SK-N-SH (cell line): ENCODE data around the gene GPR82.
"Not testable (repeated sequence)": the region's sequence is repeated elsewhere in the genome, so short reads cannot be mapped to it uniquely, and the experiment has no call there.

Experiments used
- EP300 ChIP-seq, 2 experiments: IDR thresholded peaks; 2 replicates each; pipeline versions ENCODE4 v1.4.0 to v1.6.1; 2012; ENCODE audit warnings: borderline replicate concordance in 1 of 2, low read depth in 1 of 2, low read length in 1 of 2
- NRF1 ChIP-seq: IDR thresholded peaks from 2 replicates; pipeline ENCODE4 v1.6.1; 2012; ENCODE audit warnings: low read depth, mild to moderate bottlenecking, low read length
- POLR2AphosphoS5 ChIP-seq: IDR thresholded peaks from 2 replicates; pipeline ENCODE4 v1.6.1; 2012; ENCODE audit warnings: low read depth, low read length
- RXRA ChIP-seq: IDR thresholded peaks from 2 replicates; pipeline ENCODE4 v1.4.0; 2012; ENCODE audit warnings: low read depth, mild to moderate bottlenecking, borderline replicate concordance
- TCF12 ChIP-seq: IDR thresholded peaks from 2 replicates; pipeline ENCODE4 v1.4.0; 2012
- TEAD4 ChIP-seq: IDR thresholded peaks from 2 replicates; pipeline ENCODE4 v1.4.0; 2012; ENCODE audit warnings: mild to moderate bottlenecking, borderline replicate concordance; ENCODE audit not compliant: insufficient read depth
- TF ChIP-seq, protein P1 (sequence below): fragments of 200-600 bp; sonication (generic); IDR thresholded peaks from 2 replicates; pipeline ENCODE4 v1.6.1; 2017; ENCODE audit warnings: antibody characterized with exemption, mild to moderate bottlenecking, moderate library complexity
- TF ChIP-seq, protein P2 (sequence below): IDR thresholded peaks from 2 replicates; pipeline ENCODE4 v1.4.0; 2012; ENCODE audit warnings: low read depth

DNA sequence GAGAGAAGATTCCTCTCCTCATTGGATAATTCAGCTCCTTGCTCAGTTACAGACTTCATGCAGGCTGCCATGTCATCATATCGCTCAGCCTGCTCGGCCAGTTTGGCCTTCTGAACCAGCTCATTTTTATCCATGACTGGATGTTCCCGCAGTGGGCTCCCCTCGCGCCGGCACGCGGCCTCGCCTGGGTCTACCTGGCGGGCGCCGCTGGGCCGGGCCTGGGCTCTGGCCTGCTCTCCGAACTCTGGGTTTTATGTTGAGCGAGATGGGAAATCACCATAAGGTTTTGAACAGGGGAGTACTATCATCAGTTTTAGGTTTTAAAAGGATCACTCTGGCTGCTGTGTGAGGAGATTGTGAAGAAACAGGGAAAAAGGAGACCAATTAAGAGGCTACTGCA lies 47.6 kb upstream of the GPR82 start:
- not testable (repeated sequence) for TF ChIP-seq TEAD4; NRF1; POLR2AphosphoS5; TCF12; RXRA; EP300 (IDR thresholded peaks at IDR 0.05; ENCODE audit: borderline replicate concordance in 1 of 2, low read depth in 1 of 2, low read length in 1 of 2)
- TF ChIP-seq, protein P1, sequence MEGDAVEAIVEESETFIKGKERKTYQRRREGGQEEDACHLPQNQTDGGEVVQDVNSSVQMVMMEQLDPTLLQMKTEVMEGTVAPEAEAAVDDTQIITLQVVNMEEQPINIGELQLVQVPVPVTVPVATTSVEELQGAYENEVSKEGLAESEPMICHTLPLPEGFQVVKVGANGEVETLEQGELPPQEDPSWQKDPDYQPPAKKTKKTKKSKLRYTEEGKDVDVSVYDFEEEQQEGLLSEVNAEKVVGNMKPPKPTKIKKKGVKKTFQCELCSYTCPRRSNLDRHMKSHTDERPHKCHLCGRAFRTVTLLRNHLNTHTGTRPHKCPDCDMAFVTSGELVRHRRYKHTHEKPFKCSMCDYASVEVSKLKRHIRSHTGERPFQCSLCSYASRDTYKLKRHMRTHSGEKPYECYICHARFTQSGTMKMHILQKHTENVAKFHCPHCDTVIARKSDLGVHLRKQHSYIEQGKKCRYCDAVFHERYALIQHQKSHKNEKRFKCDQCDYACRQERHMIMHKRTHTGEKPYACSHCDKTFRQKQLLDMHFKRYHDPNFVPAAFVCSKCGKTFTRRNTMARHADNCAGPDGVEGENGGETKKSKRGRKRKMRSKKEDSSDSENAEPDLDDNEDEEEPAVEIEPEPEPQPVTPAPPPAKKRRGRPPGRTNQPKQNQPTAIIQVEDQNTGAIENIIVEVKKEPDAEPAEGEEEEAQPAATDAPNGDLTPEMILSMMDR = not testable (repeated sequence)
- TF ChIP-seq, protein P2, sequence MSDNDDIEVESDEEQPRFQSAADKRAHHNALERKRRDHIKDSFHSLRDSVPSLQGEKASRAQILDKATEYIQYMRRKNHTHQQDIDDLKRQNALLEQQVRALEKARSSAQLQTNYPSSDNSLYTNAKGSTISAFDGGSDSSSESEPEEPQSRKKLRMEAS = not testable (repeated sequence)
